A549 (cell line): ENCODE measurements around the gene SNX27. TPM values are rescaled to one million over a fixed set of nuclear protein-coding genes. Genes with fewer than 3 reads are reported as not detected.
A peak's percentile ranks its signal among the peaks of the same experiment; 100 is the strongest.

Experiments used
- ATAC-seq, 2 experiments: fragments of 200-7000 bp in 1 of 2; fragments of >200 bp in 1 of 2; cut with Nextera tagmentation in 1 of 2; cut with Tn5 transposase in 1 of 2; 3 replicates each; pipeline versions ENCODE4 v1.8.0 to v1.9.1; 2018 to 2020; ENCODE audit warnings: mild to moderate bottlenecking in 1 of 2, moderate library complexity in 1 of 2
- CTCF ChIA-PET: fragments of 300-600 bp; sonication (Branson Sonifier 250); formaldehyde crosslinking; extraction: SDS; loops from one replicate; lab custom pipeline; 2021; ENCODE audit warnings: antibody characterized with exemption, inconsistent platforms; lab: Yijun Ruan, JAX
- POLR2A ChIA-PET: fragments of 350-600 bp; formaldehyde crosslinking; extraction: SDS; loops from one replicate; lab custom pipeline; 2021; ENCODE audit warnings: antibody characterized with exemption, inconsistent platforms; lab: Yijun Ruan, JAX
- DNase-seq, 2 experiments: peaks; one replicate each; pipeline versions ENCODE4 v3.0.0 to v3.0.0-alpha.2; 2011 to 2016; ENCODE audit warnings: low read depth in 1 of 2, low spot score in 1 of 2
- FAIRE-seq: peaks from 2 replicates; lab custom pipeline; 2011; peaks lifted over from hg19 to GRCh38; lab: Jason Lieb, UNC
- H3K27ac ChIP-seq, 2 experiments: fragments of >200 bp; sonication (Bioruptor Twin); formaldehyde crosslinking; 3 replicates each; pipeline ENCODE4 v1.5.1; 2016 to 2017
- H3K4me1 ChIP-seq: fragments of >200 bp; sonication (Bioruptor Twin); formaldehyde crosslinking; 3 replicates; pipeline ENCODE4 v1.6.1; 2016
- H3K4me2 ChIP-seq: fragments of >200 bp; sonication (Bioruptor Twin); formaldehyde crosslinking; 3 replicates; pipeline ENCODE4 v1.6.1; 2016
- H3K4me3 ChIP-seq: fragments of >200 bp; sonication (Bioruptor Twin); formaldehyde crosslinking; 3 replicates; pipeline ENCODE4 v1.5.1; 2016
- H3K9me3 ChIP-seq: fragments of >200 bp; sonication (Bioruptor Twin); formaldehyde crosslinking; 3 replicates; pipeline ENCODE4 v1.6.1; 2016
- BHLHE40 ChIP-seq: IDR thresholded peaks from 2 replicates; pipeline ENCODE4 v1.6.1; 2012; ENCODE audit warnings: low read depth, low read length, inconsistent platforms
- CEBPB ChIP-seq, 2 experiments: fragments of >200 bp in 1 of 2; sonication (Bioruptor Twin) in 1 of 2; formaldehyde crosslinking in 1 of 2; IDR thresholded peaks; 2 replicates each; pipeline ENCODE4 v1.6.1; 2012 to 2016
- CHD4 ChIP-seq: fragments of 200-600 bp; sonication (generic); IDR thresholded peaks from 2 replicates; pipeline ENCODE4 v1.6.1; 2016; ENCODE audit warnings: antibody characterized with exemption, mild to moderate bottlenecking, borderline replicate concordance
- EHMT2 ChIP-seq: fragments of 200-600 bp; sonication (generic); IDR thresholded peaks from 2 replicates; pipeline ENCODE4 v1.6.1; 2016; ENCODE audit warnings: antibody characterized with exemption, low read depth, mild to moderate bottlenecking, moderate library complexity
- ESRRA ChIP-seq: fragments of 150-350 bp; IDR thresholded peaks from 2 replicates; pipeline ENCODE4 v1.6.1; 2014; ENCODE audit warnings: mild to moderate bottlenecking, low read length, borderline replicate concordance
- FOSB ChIP-seq: fragments of 250-450 bp; sonication (Bioruptor Pico); IDR thresholded peaks from 2 replicates; pipeline ENCODE4 v1.5.0; 2020; ENCODE audit warnings: mild to moderate bottlenecking, moderate library complexity
- FOSL2 ChIP-seq, 2 experiments: fragments of 450-650 bp in 1 of 2; fragments of >200 bp in 1 of 2; sonication (Bioruptor Twin) in 1 of 2; formaldehyde crosslinking; IDR thresholded peaks; 2 replicates each; pipeline versions ENCODE4 v1.5.0 to v1.6.1; 2016 to 2020; ENCODE audit warnings: mild to moderate bottlenecking in 1 of 2, moderate library complexity in 1 of 2
- HDAC2 ChIP-seq: fragments of 200-600 bp; sonication (generic); IDR thresholded peaks from 2 replicates; pipeline ENCODE4 v1.6.1; 2016
- HEYL ChIP-seq: fragments of 250-450 bp; sonication (Bioruptor Pico); IDR thresholded peaks from 2 replicates; pipeline ENCODE4 v1.8.0; 2021; ENCODE audit warnings: mild to moderate bottlenecking, moderate library complexity
- HOXB13 ChIP-seq: fragments of 250-450 bp; sonication (Bioruptor Pico); IDR thresholded peaks from 2 replicates; pipeline ENCODE4 v1.5.0; 2020; ENCODE audit warnings: low read depth, mild to moderate bottlenecking, moderate library complexity
- HOXB5 ChIP-seq: fragments of 250-450 bp; sonication (Bioruptor Pico); IDR thresholded peaks from 2 replicates; pipeline ENCODE4 v1.5.0; 2020; ENCODE audit warnings: mild to moderate bottlenecking, moderate library complexity
- JUN ChIP-seq, 2 experiments: fragments of >200 bp; sonication (Bioruptor Twin); formaldehyde crosslinking; IDR thresholded peaks; 2 replicates in 1 of 2; 3 replicates in 1 of 2; pipeline ENCODE4 v1.6.1; 2016 to 2017
- KDM1A ChIP-seq: fragments of 200-600 bp; sonication (generic); IDR thresholded peaks from 2 replicates; pipeline ENCODE4 v1.6.1; 2016; ENCODE audit warnings: low read depth, mild to moderate bottlenecking
- MYC ChIP-seq: IDR thresholded peaks from 2 replicates; pipeline ENCODE4 v1.6.1; 2012; ENCODE audit warnings: mild to moderate bottlenecking, inconsistent platforms, low read length, improper control_type of control experiment, borderline replicate concordance
- POLR2A ChIP-seq: IDR thresholded peaks from 2 replicates; pipeline ENCODE4 v1.6.1; 2012; ENCODE audit warnings: mild to moderate bottlenecking, low read length
- RAD21 ChIP-seq, 2 experiments: fragments of >200 bp in 1 of 2; sonication (Bioruptor Twin) in 1 of 2; formaldehyde crosslinking in 1 of 2; IDR thresholded peaks in 1 of 2; conservative IDR thresholded peaks in 1 of 2; 2 replicates in 1 of 2; 3 replicates in 1 of 2; pipeline ENCODE4 v1.6.1; 2012 to 2018; ENCODE audit warnings: inconsistent platforms in 1 of 2
- RFX5 ChIP-seq: fragments of 450-650 bp; IDR thresholded peaks from 2 replicates; pipeline ENCODE4 v1.7.1; 2014; ENCODE audit warnings: antibody characterized with exemption, mild to moderate bottlenecking, moderate library complexity
- SMC3 ChIP-seq: fragments of >200 bp; sonication (Bioruptor Twin); formaldehyde crosslinking; IDR thresholded peaks from 3 replicates; pipeline ENCODE4 v1.6.1; 2018; ENCODE audit warnings: inconsistent platforms
- TFCP2L1 ChIP-seq: fragments of 250-450 bp; sonication (Bioruptor Pico); IDR thresholded peaks from 2 replicates; pipeline ENCODE4 v1.5.0; 2021; ENCODE audit warnings: mild to moderate bottlenecking
- ZNF302 ChIP-seq: fragments of 250-450 bp; sonication (Bioruptor Pico); IDR thresholded peaks from 2 replicates; pipeline ENCODE4 v1.9.0; 2021; ENCODE audit warnings: inconsistent platforms, mild to moderate bottlenecking, moderate library complexity
- WGBS: methylation state at CpG from one replicate; pipeline ENCODE4 v1.1.6; 2017; ENCODE audit errors: missing lambda C conversion rate; 5-methylcytosine and 5-hydroxymethylcytosine counted together
- polyA plus RNA-seq, 4 experiments: library from polyadenylated mRNA; depleted of rRNA in 3 of 4; stranded (reverse); fragments of >200 nt; fragmentation: RNase III in 1 of 4; extraction: RNeasy Plus Mini Kit Qiagen cat#74134 plus additional on column Dnase treatment in 1 of 4; gene quantifications; 2 replicates in 3 of 4; 3 replicates in 1 of 4; pipeline ENCODE4 v1.2.3, GENCODE V29; 2011 to 2017
- TF ChIP-seq, protein P1 (sequence below): fragments of 200-600 bp; sonication (generic); IDR thresholded peaks from 2 replicates; pipeline ENCODE4 v1.6.1; 2016; ENCODE audit warnings: antibody characterized with exemption, mild to moderate bottlenecking, moderate library complexity
- TF ChIP-seq, protein P2 (sequence below): IDR thresholded peaks from 2 replicates; pipeline ENCODE4 v1.6.1; 2012
- TF ChIP-seq, protein P3 (sequence below): fragments of >200 bp; sonication (Bioruptor Twin); formaldehyde crosslinking; IDR thresholded peaks from 3 replicates; pipeline ENCODE4 v1.5.1; 2016
- TF ChIP-seq, protein P4 (sequence below): fragments of >200 bp; sonication (Bioruptor Twin); formaldehyde crosslinking; IDR thresholded peaks from 3 replicates; pipeline ENCODE4 v1.6.1; 2016
- TF ChIP-seq, protein P5 (sequence below): fragments of 150-350 bp; IDR thresholded peaks from 2 replicates; pipeline ENCODE4 v1.6.1; 2014; ENCODE audit warnings: low read depth, mild to moderate bottlenecking, low read length

SNX27 gene
- polyA plus RNA-seq, 2 of the 4 experiments (the other 2 are of a cell fraction) = 13.6 to 29.1 TPM

DNA sequence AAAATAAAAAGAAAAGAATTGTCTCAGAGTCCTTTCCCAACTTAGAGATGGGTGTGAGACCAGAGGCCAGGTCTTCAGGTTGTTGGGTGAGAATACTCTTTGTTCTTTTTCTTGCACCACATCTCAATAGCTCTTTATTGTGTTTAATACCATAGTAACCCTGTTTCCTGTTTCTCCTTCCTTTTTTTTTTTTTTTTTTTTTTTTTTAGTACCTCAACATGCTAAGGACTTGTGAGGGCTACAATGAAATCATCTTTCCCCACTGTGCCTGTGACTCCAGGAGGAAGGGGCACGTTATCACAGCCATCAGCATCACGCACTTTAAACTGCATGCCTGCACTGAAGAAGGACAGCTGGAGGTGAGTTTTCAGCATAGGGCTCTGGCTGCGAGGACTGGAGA, 80.4 kb downstream of the SNX27 start (continued):
- TF ChIP-seq EHMT2 (no peak), SMC3 (no peak), HDAC2 (no peak), POLR2A (no peak), JUN (IDR thresholded peaks at IDR 0.05) (no peak), ESRRA (no peak), BHLHE40 (no peak)

DNA sequence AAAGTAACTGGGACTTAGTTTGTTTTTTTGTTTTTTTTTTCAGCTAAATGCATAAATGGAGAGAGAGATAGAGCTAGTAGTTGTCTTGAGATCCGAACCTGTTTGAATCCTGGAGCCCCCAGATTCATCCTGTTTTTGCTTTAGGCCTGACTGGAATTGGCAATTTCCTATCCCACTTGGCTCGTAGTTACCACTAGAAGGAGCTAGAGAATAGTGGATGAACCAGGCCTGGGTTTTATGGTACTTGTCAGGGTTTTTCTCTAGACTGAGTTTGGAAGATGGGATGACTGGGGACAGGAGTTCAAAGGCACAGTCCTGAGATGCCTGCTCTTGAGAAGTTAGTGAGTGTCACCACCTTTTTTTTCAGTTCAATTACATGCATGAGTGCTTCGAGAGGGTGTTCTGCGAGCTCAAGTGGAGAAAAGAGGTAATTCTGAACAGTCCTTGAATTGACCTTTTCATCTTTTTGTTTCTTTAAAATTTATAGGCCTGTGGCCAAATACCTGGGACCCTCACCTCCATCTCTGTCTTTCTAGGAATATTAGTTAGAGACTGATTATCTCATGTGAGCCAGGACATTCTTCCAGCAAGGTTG, 81.3 kb downstream of the SNX27 start:
- no peaks in the 10 kb centered on the region for H3K4me1 ChIP-seq
- no peak overlapping the region for H3K4me3 ChIP-seq
- TF ChIP-seq, protein P1, sequence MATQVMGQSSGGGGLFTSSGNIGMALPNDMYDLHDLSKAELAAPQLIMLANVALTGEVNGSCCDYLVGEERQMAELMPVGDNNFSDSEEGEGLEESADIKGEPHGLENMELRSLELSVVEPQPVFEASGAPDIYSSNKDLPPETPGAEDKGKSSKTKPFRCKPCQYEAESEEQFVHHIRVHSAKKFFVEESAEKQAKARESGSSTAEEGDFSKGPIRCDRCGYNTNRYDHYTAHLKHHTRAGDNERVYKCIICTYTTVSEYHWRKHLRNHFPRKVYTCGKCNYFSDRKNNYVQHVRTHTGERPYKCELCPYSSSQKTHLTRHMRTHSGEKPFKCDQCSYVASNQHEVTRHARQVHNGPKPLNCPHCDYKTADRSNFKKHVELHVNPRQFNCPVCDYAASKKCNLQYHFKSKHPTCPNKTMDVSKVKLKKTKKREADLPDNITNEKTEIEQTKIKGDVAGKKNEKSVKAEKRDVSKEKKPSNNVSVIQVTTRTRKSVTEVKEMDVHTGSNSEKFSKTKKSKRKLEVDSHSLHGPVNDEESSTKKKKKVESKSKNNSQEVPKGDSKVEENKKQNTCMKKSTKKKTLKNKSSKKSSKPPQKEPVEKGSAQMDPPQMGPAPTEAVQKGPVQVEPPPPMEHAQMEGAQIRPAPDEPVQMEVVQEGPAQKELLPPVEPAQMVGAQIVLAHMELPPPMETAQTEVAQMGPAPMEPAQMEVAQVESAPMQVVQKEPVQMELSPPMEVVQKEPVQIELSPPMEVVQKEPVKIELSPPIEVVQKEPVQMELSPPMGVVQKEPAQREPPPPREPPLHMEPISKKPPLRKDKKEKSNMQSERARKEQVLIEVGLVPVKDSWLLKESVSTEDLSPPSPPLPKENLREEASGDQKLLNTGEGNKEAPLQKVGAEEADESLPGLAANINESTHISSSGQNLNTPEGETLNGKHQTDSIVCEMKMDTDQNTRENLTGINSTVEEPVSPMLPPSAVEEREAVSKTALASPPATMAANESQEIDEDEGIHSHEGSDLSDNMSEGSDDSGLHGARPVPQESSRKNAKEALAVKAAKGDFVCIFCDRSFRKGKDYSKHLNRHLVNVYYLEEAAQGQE = no peak
- no peak for TF ChIP-seq BHLHE40
- no peak for TF ChIP-seq FOSB (CRISPR knock-in tag)
- TF ChIP-seq, protein P2, sequence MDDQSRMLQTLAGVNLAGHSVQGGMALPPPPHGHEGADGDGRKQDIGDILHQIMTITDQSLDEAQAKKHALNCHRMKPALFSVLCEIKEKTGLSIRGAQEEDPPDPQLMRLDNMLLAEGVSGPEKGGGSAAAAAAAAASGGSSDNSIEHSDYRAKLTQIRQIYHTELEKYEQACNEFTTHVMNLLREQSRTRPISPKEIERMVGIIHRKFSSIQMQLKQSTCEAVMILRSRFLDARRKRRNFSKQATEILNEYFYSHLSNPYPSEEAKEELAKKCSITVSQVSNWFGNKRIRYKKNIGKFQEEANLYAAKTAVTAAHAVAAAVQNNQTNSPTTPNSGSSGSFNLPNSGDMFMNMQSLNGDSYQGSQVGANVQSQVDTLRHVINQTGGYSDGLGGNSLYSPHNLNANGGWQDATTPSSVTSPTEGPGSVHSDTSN = no peak
- TF ChIP-seq SMC3 = peak; percentile 78
- no peak for TF ChIP-seq FOSL2 (IDR thresholded peaks at IDR 0.05)
- TF ChIP-seq FOSL2 (CRISPR knock-in tag; IDR thresholded peaks at IDR 0.05) = no peak
- TF ChIP-seq, protein P3, sequence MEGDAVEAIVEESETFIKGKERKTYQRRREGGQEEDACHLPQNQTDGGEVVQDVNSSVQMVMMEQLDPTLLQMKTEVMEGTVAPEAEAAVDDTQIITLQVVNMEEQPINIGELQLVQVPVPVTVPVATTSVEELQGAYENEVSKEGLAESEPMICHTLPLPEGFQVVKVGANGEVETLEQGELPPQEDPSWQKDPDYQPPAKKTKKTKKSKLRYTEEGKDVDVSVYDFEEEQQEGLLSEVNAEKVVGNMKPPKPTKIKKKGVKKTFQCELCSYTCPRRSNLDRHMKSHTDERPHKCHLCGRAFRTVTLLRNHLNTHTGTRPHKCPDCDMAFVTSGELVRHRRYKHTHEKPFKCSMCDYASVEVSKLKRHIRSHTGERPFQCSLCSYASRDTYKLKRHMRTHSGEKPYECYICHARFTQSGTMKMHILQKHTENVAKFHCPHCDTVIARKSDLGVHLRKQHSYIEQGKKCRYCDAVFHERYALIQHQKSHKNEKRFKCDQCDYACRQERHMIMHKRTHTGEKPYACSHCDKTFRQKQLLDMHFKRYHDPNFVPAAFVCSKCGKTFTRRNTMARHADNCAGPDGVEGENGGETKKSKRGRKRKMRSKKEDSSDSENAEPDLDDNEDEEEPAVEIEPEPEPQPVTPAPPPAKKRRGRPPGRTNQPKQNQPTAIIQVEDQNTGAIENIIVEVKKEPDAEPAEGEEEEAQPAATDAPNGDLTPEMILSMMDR = peak; percentile 75
- no peak for TF ChIP-seq HOXB5 (CRISPR knock-in tag)
- TF ChIP-seq RFX5 = no peak
- TF ChIP-seq HOXB13 (CRISPR knock-in tag) = no peak
- TF ChIP-seq, protein P4, sequence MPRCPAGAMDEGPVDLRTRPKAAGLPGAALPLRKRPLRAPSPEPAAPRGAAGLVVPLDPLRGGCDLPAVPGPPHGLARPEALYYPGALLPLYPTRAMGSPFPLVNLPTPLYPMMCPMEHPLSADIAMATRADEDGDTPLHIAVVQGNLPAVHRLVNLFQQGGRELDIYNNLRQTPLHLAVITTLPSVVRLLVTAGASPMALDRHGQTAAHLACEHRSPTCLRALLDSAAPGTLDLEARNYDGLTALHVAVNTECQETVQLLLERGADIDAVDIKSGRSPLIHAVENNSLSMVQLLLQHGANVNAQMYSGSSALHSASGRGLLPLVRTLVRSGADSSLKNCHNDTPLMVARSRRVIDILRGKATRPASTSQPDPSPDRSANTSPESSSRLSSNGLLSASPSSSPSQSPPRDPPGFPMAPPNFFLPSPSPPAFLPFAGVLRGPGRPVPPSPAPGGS = no peak
- no peak for TF ChIP-seq ZNF302 (CRISPR knock-in tag)
- no peak for TF ChIP-seq CEBPB (IDR thresholded peaks at IDR 0.05)
- TF ChIP-seq JUN (IDR thresholded peaks at IDR 0.05) = no peak
- TF ChIP-seq KDM1A = no peak
- TF ChIP-seq TFCP2L1 (CRISPR knock-in tag) = no peak
- TF ChIP-seq POLR2A = no peak
- TF ChIP-seq RAD21 (conservative IDR thresholded peaks at IDR 0.05 in 1 of 2, IDR thresholded peaks at IDR 0.05 in 1 of 2) = peak; percentile 73 to 86
- TF ChIP-seq MYC = no peak
- no peak for TF ChIP-seq CHD4
- no peak for TF ChIP-seq HEYL
- TF ChIP-seq, protein P5, sequence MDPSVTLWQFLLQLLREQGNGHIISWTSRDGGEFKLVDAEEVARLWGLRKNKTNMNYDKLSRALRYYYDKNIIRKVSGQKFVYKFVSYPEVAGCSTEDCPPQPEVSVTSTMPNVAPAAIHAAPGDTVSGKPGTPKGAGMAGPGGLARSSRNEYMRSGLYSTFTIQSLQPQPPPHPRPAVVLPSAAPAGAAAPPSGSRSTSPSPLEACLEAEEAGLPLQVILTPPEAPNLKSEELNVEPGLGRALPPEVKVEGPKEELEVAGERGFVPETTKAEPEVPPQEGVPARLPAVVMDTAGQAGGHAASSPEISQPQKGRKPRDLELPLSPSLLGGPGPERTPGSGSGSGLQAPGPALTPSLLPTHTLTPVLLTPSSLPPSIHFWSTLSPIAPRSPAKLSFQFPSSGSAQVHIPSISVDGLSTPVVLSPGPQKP = no peak
- no peak for TF ChIP-seq EHMT2
- ATAC-seq = peak; percentile 83 to 90
- WGBS = 63% methylated on average over 4 of the region's 4 CpGs
- DNase-seq = peak; percentile 38 to 54
- H3K4me2 ChIP-seq = no peak overlapping the region
- ChIA-PET CTCF (interaction anchor here (0.6 to 3.9 kb wide), 36 partner anchors 9 to 392 kb away, joined by 3 to 24 read pairs (median 4); partner anchors contain the start of gene RIIAD1), POLR2A (interaction anchor here (1.0 kb wide), 1 partner anchor 12 kb away, joined by 3 read pairs; no protein-coding TSS in a partner anchor)
- FAIRE-seq = no peak
- no peak overlapping the region for H3K27ac ChIP-seq
- no peaks in the 10 kb centered on the region for H3K9me3 ChIP-seq
